Vagina (tissue), 2 donors: ENCODE results near the gene BACE2.

Experiments
- CTCF ChIP-seq, 3 experiments: fragments of 450-650 bp in 2 of 3; fragments of 200-600 bp in 1 of 3; sonication (generic) in 1 of 3; IDR thresholded peaks; one replicate each; pipeline ENCODE4 v1.5.1; 2017 to 2019; ENCODE audit warnings: antibody characterized with exemption in 3 of 3, mild to moderate bottlenecking in 2 of 3, moderate library complexity in 2 of 3
- POLR2A ChIP-seq, 2 donors: fragments of 450-650 bp; IDR thresholded peaks; one replicate each; pipeline ENCODE4 v1.6.1; 2017; ENCODE audit warnings: antibody characterized with exemption in 2 of 2, mild to moderate bottlenecking in 2 of 2, moderate library complexity in 2 of 2
- POLR2AphosphoS5 ChIP-seq, 2 donors: sonication (generic); formaldehyde crosslinking; IDR thresholded peaks; one replicate each; pipeline ENCODE4 v1.9.0; 2017; ENCODE audit warnings: antibody characterized with exemption in 2 of 2, mild to moderate bottlenecking in 2 of 2, low read depth in 1 of 2; ENCODE audit not compliant: insufficient read depth in 1 of 2

- no peak for TF ChIP-seq POLR2A (IDR thresholded peaks at IDR 0.05)
- TF ChIP-seq CTCF (IDR thresholded peaks at IDR 0.05) = no peak
- no peak for TF ChIP-seq POLR2AphosphoS5 (IDR thresholded peaks at IDR 0.05; ENCODE audit: insufficient read depth in 1 of 2, low read depth in 1 of 2)
Measured at GRCh38 chr21:41326414-41327080, 158.6 kb downstream of the BACE2 start.
